Upper lobe of left lung (tissue), 6 donors: ENCODE measurements around the gene ZNF789. TPM values are rescaled to one million over a fixed set of nuclear protein-coding genes. Genes with fewer than 3 reads are reported as not detected.

Experiments used
- ATAC-seq, 2 donors: fragments of 200-7000 bp; cut with Tn5 transposase; one replicate each; pipeline ENCODE4 v1.9.1; 2022; ENCODE audit warnings: mild to moderate bottlenecking in 2 of 2, moderate library complexity in 2 of 2; ENCODE audit not compliant: low FRiP score in 2 of 2
- DNase-seq, 2 donors: peaks; one replicate each; pipeline ENCODE4 v3.0.0-alpha.2; 2019 to 2020
- H3K27ac ChIP-seq, 4 donors: fragments of 200-600 bp; sonication (generic); one replicate each; pipeline ENCODE4 v1.5.1; 2016 to 2019
- H3K27me3 ChIP-seq, 4 donors: fragments of 200-600 bp; sonication (generic); one replicate each; pipeline ENCODE4 v1.5.1; 2017 to 2019
- H3K36me3 ChIP-seq, 4 donors: fragments of 200-600 bp; sonication (generic); one replicate each; pipeline ENCODE4 v1.5.1; 2016 to 2019
- H3K4me1 ChIP-seq, 4 donors: fragments of 200-600 bp; sonication (generic); one replicate each; pipeline ENCODE4 v1.5.1; 2018 to 2019
- H3K4me3 ChIP-seq, 4 donors: fragments of 200-600 bp; sonication (generic); one replicate each; pipeline ENCODE4 v1.5.1; 2017 to 2019; ENCODE audit warnings: mild to moderate bottlenecking in 2 of 4, moderate library complexity in 1 of 4
- H3K9me3 ChIP-seq, 4 donors: fragments of 200-600 bp; sonication (generic); one replicate each; pipeline ENCODE4 v1.5.1; 2018 to 2019
- CTCF ChIP-seq, 6 experiments: fragments of 450-650 bp in 4 of 6; fragments of 200-600 bp in 2 of 6; sonication (generic) in 2 of 6; IDR thresholded peaks; one replicate each; pipeline ENCODE4 v1.5.1; 2016 to 2019; ENCODE audit warnings: antibody characterized with exemption in 6 of 6
- EP300 ChIP-seq, 4 donors: sonication (generic); formaldehyde crosslinking; IDR thresholded peaks; one replicate each; pipeline ENCODE4 v1.5.1; 2017; ENCODE audit warnings: antibody characterized with exemption in 4 of 4, control low read depth in 2 of 4
- POLR2A ChIP-seq, 4 donors: fragments of 450-650 bp; IDR thresholded peaks; one replicate each; pipeline ENCODE4 v1.5.1; 2016 to 2017; ENCODE audit warnings: antibody characterized with exemption in 4 of 4, mild to moderate bottlenecking in 2 of 4
- POLR2AphosphoS5 ChIP-seq, 2 donors: sonication (generic); formaldehyde crosslinking; IDR thresholded peaks; one replicate each; pipeline ENCODE4 v1.5.1; 2017; ENCODE audit warnings: antibody characterized with exemption in 2 of 2
- WGBS, 2 donors: methylation state at CpG; one replicate each; pipeline ENCODE4 v1.1.5; 2017 to 2018; 5-methylcytosine and 5-hydroxymethylcytosine counted together
- total RNA-seq, 6 donors: library from RNA; depleted of rRNA in 4 of 6; stranded (reverse); fragments of >200 nt in 4 of 6; gene quantifications; one replicate each; pipeline versions ENCODE4 v1.1.0 to v1.2.1, GENCODE V29; 2016 to 2021
- donor health status: DM: no; HTN: no; CAD: no; lungs with moderate emphysema.
- donor health status: DM: no; HTN: yes; CAD: no; lungs with severe emphysema.

The ZNF789 gene
- total RNA-seq, 6 donors from 2014 or later = 8.3 to 28.3 (median 9.3) TPM

DNA sequence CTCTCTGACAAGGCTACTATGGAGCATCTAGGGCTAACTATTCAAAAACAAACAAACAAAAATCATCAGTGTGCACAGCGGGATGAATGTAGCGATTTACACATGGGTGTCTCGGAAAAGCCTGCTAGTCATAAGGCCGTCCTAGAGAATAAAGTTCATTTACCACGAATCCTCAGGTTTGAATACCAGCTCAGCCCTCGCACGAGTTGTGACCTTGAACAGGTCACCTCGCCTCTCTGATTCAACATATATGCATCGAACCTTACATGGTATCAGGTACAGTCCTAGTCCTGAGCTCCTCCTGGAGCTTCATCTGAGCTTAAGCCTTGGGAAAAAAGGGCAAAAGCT is 7.3 kb upstream of the ZNF789 start:
- Histone ChIP-seq H3K27me3 (no peaks in the 10 kb centered on the region), H3K27ac (peak overlapping the region; percentile 79 to 92 (median 89)), H3K36me3 (peaks cover 0 to 13% (median 5%) of the 10 kb centered on the region in 4 donors), H3K4me1 (peaks cover 15 to 50% (median 23%) of the 10 kb centered on the region in 4 donors), H3K4me3 (peak overlapping the region; percentile 69 to 95 (median 82)), H3K9me3 (no peaks in the 10 kb centered on the region)
- no peak for TF ChIP-seq EP300 (IDR thresholded peaks at IDR 0.05)
- no peak for TF ChIP-seq CTCF (IDR thresholded peaks at IDR 0.05)
- no peak for TF ChIP-seq POLR2A (IDR thresholded peaks at IDR 0.05)
- TF ChIP-seq POLR2AphosphoS5 (IDR thresholded peaks at IDR 0.05) = no peak
- 6 to 19% methylated on average over 5 to 9 of the region's 9 CpGs for WGBS, 2 donors
- DNase-seq (no peak), ATAC-seq (no peak)

GRCh38 chr7:99468336-99468918 is 4.3 kb upstream of the ZNF789 start:
- Histone ChIP-seq H3K27ac (no peak overlapping the region), H3K27me3 (no peaks in the 10 kb centered on the region), H3K4me3 (no peak overlapping the region), H3K36me3 (peaks cover 0 to 6% (median 4%) of the 10 kb centered on the region in 4 donors), H3K4me1 (peaks cover 19 to 44% (median 23%) of the 10 kb centered on the region in 4 donors), H3K9me3 (no peaks in the 10 kb centered on the region)
- DNase-seq (peak in 1 of 2 donors; percentile 80), ATAC-seq (no peak)
- no peak for TF ChIP-seq POLR2A (IDR thresholded peaks at IDR 0.05)
- no peak for TF ChIP-seq EP300 (IDR thresholded peaks at IDR 0.05)
- no peak for TF ChIP-seq POLR2AphosphoS5 (IDR thresholded peaks at IDR 0.05)
- TF ChIP-seq CTCF (IDR thresholded peaks at IDR 0.05) = no peak
- 78 to 88% methylated on average over 11 to 29 of the region's 29 CpGs for whole genome bisulfite sequencing, 2 donors

GRCh38 chr7:99469381-99470065 is 3.2 kb upstream of the ZNF789 start:
- Histone ChIP-seq H3K27ac (no peak overlapping the region), H3K4me3 (no peak overlapping the region), H3K36me3 (no peaks in the 10 kb centered on the region), H3K9me3 (no peaks in the 10 kb centered on the region), H3K4me1 (peaks cover 19 to 40% (median 20%) of the 10 kb centered on the region in 4 donors), H3K27me3 (no peaks in the 10 kb centered on the region)
- no peak for DNase-seq
- ATAC-seq = no peak
- WGBS, 2 donors = 45 to 49% methylated on average over 23 of the region's 23 CpGs
- no peak for TF ChIP-seq CTCF (IDR thresholded peaks at IDR 0.05)
- TF ChIP-seq POLR2A (IDR thresholded peaks at IDR 0.05) = no peak
- TF ChIP-seq POLR2AphosphoS5 (IDR thresholded peaks at IDR 0.05) = no peak
- no peak for TF ChIP-seq EP300 (IDR thresholded peaks at IDR 0.05)

GRCh38 chr7:99473315-99473596 is 566 bp downstream of the ZNF789 start:
- H3K9me3 ChIP-seq = no peaks in the 10 kb centered on the region
- peak overlapping the region; percentile 77 to 91 (median 86) for H3K27ac ChIP-seq
- H3K4me1 ChIP-seq = peaks cover 9 to 35% (median 11%) of the 10 kb centered on the region in 4 donors
- peaks cover 0 to 3% (median 0%) of the 10 kb centered on the region in 4 donors for H3K36me3 ChIP-seq
- peak overlapping the region; percentile 63 to 90 (median 82) for H3K4me3 ChIP-seq
- ATAC-seq (peak; percentile 24 to 51), DNase-seq (no peak)
- no peak for TF ChIP-seq EP300 (IDR thresholded peaks at IDR 0.05)
- no peak for TF ChIP-seq POLR2AphosphoS5 (IDR thresholded peaks at IDR 0.05)
- no peak for TF ChIP-seq POLR2A (IDR thresholded peaks at IDR 0.05)
- TF ChIP-seq CTCF (IDR thresholded peaks at IDR 0.05) = no peak
- no peaks in the 10 kb centered on the region for H3K27me3 ChIP-seq
- WGBS, 2 donors = 0 to 3% methylated on average over 7 of the region's 7 CpGs
